Neural progenitor cell (in vitro differentiated cells): ENCODE measurements around the gene FAM110D. TPM values are rescaled to one million over a fixed set of nuclear protein-coding genes. Genes with fewer than 3 reads are reported as not detected.

Source experiments
- DNase-seq: peaks from one replicate; pipeline ENCODE4 v3.0.0-alpha.2; 2016; ENCODE audit warnings: low spot score
- H2AFZ ChIP-seq: fragments of 200-600 bp; sonication (generic); replicated peaks from 2 replicates; pipeline ENCODE4 v1.6.1; 2016; ENCODE audit warnings: antibody characterized with exemption
- H3F3A ChIP-seq: fragments of 200-600 bp; sonication (generic); 2 replicates; pipeline ENCODE4 v1.6.1; 2016; ENCODE audit warnings: antibody characterized with exemption, low read depth
- H3K27ac ChIP-seq: fragments of 200-600 bp; sonication (generic); 2 replicates; pipeline ENCODE4 v1.5.1; 2016; ENCODE audit warnings: mild to moderate bottlenecking
- H3K27me3 ChIP-seq: fragments of 200-600 bp; sonication (generic); 2 replicates; pipeline ENCODE4 v1.6.1; 2016; ENCODE audit warnings: mild to moderate bottlenecking, moderate library complexity
- H3K36me3 ChIP-seq: fragments of 200-600 bp; sonication (generic); 2 replicates; pipeline ENCODE4 v1.5.1; 2016
- H3K4me1 ChIP-seq: fragments of 200-600 bp; sonication (generic); 2 replicates; pipeline ENCODE4 v1.6.1; 2016; ENCODE audit warnings: mixed run types
- H3K4me2 ChIP-seq: fragments of 200-600 bp; sonication (generic); 2 replicates; pipeline ENCODE4 v1.6.1; 2016
- H3K4me3 ChIP-seq: fragments of 200-600 bp; sonication (generic); 2 replicates; pipeline ENCODE4 v1.5.1; 2016
- H3K79me2 ChIP-seq: fragments of 200-600 bp; sonication (generic); 2 replicates; pipeline ENCODE4 v1.6.1; 2016; ENCODE audit warnings: low read depth
- H3K9ac ChIP-seq: fragments of 200-600 bp; sonication (generic); 2 replicates; pipeline ENCODE4 v1.6.1; 2016
- H3K9me3 ChIP-seq: fragments of 200-600 bp; sonication (generic); 2 replicates; pipeline ENCODE4 v1.5.1; 2016; ENCODE audit warnings: low read depth
- H4K20me1 ChIP-seq: fragments of 200-600 bp; sonication (generic); 2 replicates; pipeline ENCODE4 v1.6.1; 2016; ENCODE audit warnings: low read depth
- H3K27ac Mint-ChIP-seq: 3 replicates; pipeline ENCODE4 v1.8.0; 2021; ENCODE audit warnings: mixed read lengths
- H3K27me3 Mint-ChIP-seq: 2 replicates; pipeline ENCODE4 v1.8.0; 2022; ENCODE audit warnings: low read depth, mild to moderate bottlenecking, inconsistent platforms, moderate library complexity, mixed read lengths; ENCODE audit not compliant: insufficient read depth
- H3K36me3 Mint-ChIP-seq: 3 replicates; pipeline ENCODE4 v1.8.0; 2021; ENCODE audit warnings: mixed read lengths
- H3K4me1 Mint-ChIP-seq: 3 replicates; pipeline ENCODE4 v1.8.0; 2021; ENCODE audit warnings: mixed read lengths
- H3K4me3 Mint-ChIP-seq: 3 replicates; pipeline ENCODE4 v1.8.0; 2021; ENCODE audit warnings: mild to moderate bottlenecking, moderate library complexity, mixed read lengths
- H3K9me3 Mint-ChIP-seq: 3 replicates; pipeline ENCODE4 v1.8.0; 2020; ENCODE audit warnings: mixed read lengths
- CTCF ChIP-seq: fragments of 200-600 bp; sonication (generic); IDR thresholded peaks from 2 replicates; pipeline ENCODE4 v1.5.1; 2017; ENCODE audit warnings: antibody characterized with exemption, mild to moderate bottlenecking
- EZH2 ChIP-seq: fragments of 200-600 bp; sonication (generic); IDR thresholded peaks from 2 replicates; pipeline ENCODE4 v1.6.1; 2017; ENCODE audit warnings: antibody characterized with exemption, mild to moderate bottlenecking, moderate library complexity
- EZH2phosphoT487 ChIP-seq: fragments of 200-600 bp; sonication (generic); IDR thresholded peaks from 2 replicates; pipeline ENCODE4 v1.6.1; 2017; ENCODE audit warnings: antibody characterized with exemption
- total RNA-seq: library from RNA; depleted of rRNA; stranded (reverse); fragments of >200 nt; gene quantifications from 2 replicates; pipeline ENCODE4 v1.2.3, GENCODE V29; 2015; ENCODE audit warnings: low replicate concordance

Gene FAM110D
- total RNA-seq, 1 donor from 2014 or later: 0.28 TPM

GRCh38 chr1:26160527-26161414, 1.9 kb downstream of the FAM110D start:
- Histone ChIP-seq H3K4me1 (peaks cover 61% of the 10 kb centered on the region), H3K4me2 (peak overlapping the region; percentile 75), H3K36me3 (no peaks in the 10 kb centered on the region), H3K9me3 (no peaks in the 10 kb centered on the region), H4K20me1 (peaks cover 9% of the 10 kb centered on the region), H3K27ac (no peak overlapping the region), H2AFZ (peak overlapping the region; percentile 98), H3K27me3 (peaks cover 88% of the 10 kb centered on the region), H3K4me3 (peak overlapping the region; percentile 50), H3K79me2 (no peaks in the 10 kb centered on the region), H3F3A (peaks cover 48% of the 10 kb centered on the region), H3K9ac (no peak overlapping the region)
- Mint-ChIP-seq H3K9me3 (no peaks in the 10 kb centered on the region), H3K27ac (no peak overlapping the region), H3K36me3 (no peaks in the 10 kb centered on the region), H3K27me3 (peaks cover 27% of the 10 kb centered on the region), H3K4me1 (peaks cover 62% of the 10 kb centered on the region), H3K4me3 (peak overlapping the region; percentile 77)
- TF ChIP-seq EZH2: no peak
- no peak for TF ChIP-seq EZH2phosphoT487
- TF ChIP-seq CTCF: no peak
- DNase-seq: no peak

GRCh38 chr1:26161415-26162219, 2.7 kb downstream of the FAM110D start:
- Mint-ChIP-seq H3K9me3 (no peaks in the 10 kb centered on the region), H3K27ac (peak overlapping the region; percentile 70), H3K27me3 (peaks cover 31% of the 10 kb centered on the region), H3K36me3 (no peaks in the 10 kb centered on the region), H3K4me1 (peaks cover 59% of the 10 kb centered on the region), H3K4me3 (peak overlapping the region; percentile 80)
- Histone ChIP-seq H3K79me2 (no peaks in the 10 kb centered on the region), H4K20me1 (peaks cover under 1% of the 10 kb centered on the region), H3K9ac (no peak overlapping the region), H3K4me2 (peak overlapping the region; percentile 75), H3K9me3 (no peaks in the 10 kb centered on the region), H3F3A (peaks cover 46% of the 10 kb centered on the region), H3K27ac (no peak overlapping the region), H2AFZ (peak overlapping the region; percentile 98), H3K4me1 (peaks cover 54% of the 10 kb centered on the region), H3K36me3 (no peaks in the 10 kb centered on the region), H3K27me3 (peaks cover 80% of the 10 kb centered on the region), H3K4me3 (peak overlapping the region; percentile 50)
- TF ChIP-seq CTCF (peak; percentile 29), EZH2phosphoT487 (no peak), EZH2 (peak; percentile 85)
- peak; percentile 85 for DNase-seq

GRCh38 chr1:26162220-26162709, 3.4 kb downstream of the FAM110D start:
- Mint-ChIP-seq H3K27me3 (peaks cover 38% of the 10 kb centered on the region), H3K4me1 (peaks cover 60% of the 10 kb centered on the region), H3K4me3 (peak overlapping the region; percentile 80), H3K36me3 (no peaks in the 10 kb centered on the region), H3K27ac (peak overlapping the region; percentile 70), H3K9me3 (no peaks in the 10 kb centered on the region)
- H3K9me3 ChIP-seq: no peaks in the 10 kb centered on the region
- H4K20me1 ChIP-seq: no peaks in the 10 kb centered on the region
- H3K27me3 ChIP-seq: peaks cover 73% of the 10 kb centered on the region
- no peak for DNase-seq
- no peaks in the 10 kb centered on the region for H3K79me2 ChIP-seq
- peak overlapping the region; percentile 50 for H3K4me3 ChIP-seq
- no peak overlapping the region for H3K27ac ChIP-seq
- H2AFZ ChIP-seq: peak overlapping the region; percentile 98
- H3K4me1 ChIP-seq: peaks cover 52% of the 10 kb centered on the region
- no peaks in the 10 kb centered on the region for H3K36me3 ChIP-seq
- H3K4me2 ChIP-seq: peak overlapping the region; percentile 75
- TF ChIP-seq EZH2: peak; percentile 9
- no peak for TF ChIP-seq CTCF
- peaks cover 46% of the 10 kb centered on the region for H3F3A ChIP-seq
- H3K9ac ChIP-seq: no peak overlapping the region
